Left ventricle myocardium inferior (tissue), 1 donor: ENCODE data around the gene IFT122. TPM values are rescaled to one million over a fixed set of nuclear protein-coding genes. Genes with fewer than 3 reads are reported as not detected.

Experiments used
- DNase-seq: peaks from one replicate; pipeline ENCODE4 v3.0.0-alpha.2; 2020
- H3K27ac ChIP-seq: fragments of 200-600 bp; replicated peaks from 2 replicates; pipeline ENCODE4 v1.8.0; 2021
- H3K27me3 ChIP-seq: fragments of 200-600 bp; 2 replicates; pipeline ENCODE4 v1.8.0; 2021; ENCODE audit warnings: low read depth
- H3K36me3 ChIP-seq: fragments of 200-600 bp; 2 replicates; pipeline ENCODE4 v1.8.0; 2021
- H3K4me1 ChIP-seq: fragments of 200-600 bp; 2 replicates; pipeline ENCODE4 v1.8.0; 2021
- H3K4me3 ChIP-seq: fragments of 200-600 bp; 2 replicates; pipeline ENCODE4 v1.8.0; 2021; ENCODE audit warnings: mild to moderate bottlenecking, moderate library complexity
- H3K9me3 ChIP-seq: fragments of 200-600 bp; replicated peaks from 2 replicates; pipeline ENCODE4 v1.8.0; 2021
- CTCF ChIP-seq: fragments of 200-600 bp; IDR thresholded peaks from 2 replicates; pipeline ENCODE4 v1.8.0; 2021; ENCODE audit warnings: antibody characterized with exemption, mild to moderate bottlenecking, borderline replicate concordance
- intact Hi-C: fragments of 100-400 bp; cut with micrococcal nuclease; formaldehyde crosslinking; loops from one replicate; pipeline ENCODE4 v1.11.0; 2022
- total RNA-seq: library from RNA; stranded (reverse); fragmentation: NEBNext Ultra II Directional; extraction: Animal tissue kit (Norgen Biotek cat#: 25700); gene quantifications from one replicate; pipeline ENCODE4 v1.2.1, GENCODE V29; 2021
- donor health status: DM: no; HTN: yes; CAD: no; lungs with severe emphysema.

The IFT122 gene
- total RNA-seq, 1 donor from 2014 or later: 16.5 TPM

- TF ChIP-seq CTCF: no peak
- Histone ChIP-seq H3K4me3 (no peak overlapping the region), H3K27ac (peak overlapping the region; percentile 67), H3K27me3 (no peaks in the 10 kb centered on the region), H3K4me1 (peaks cover 78% of the 10 kb centered on the region), H3K9me3 (no peaks in the 10 kb centered on the region), H3K36me3 (peaks cover 21% of the 10 kb centered on the region)
- DNase-seq: no peak
- intact Hi-C loops: loop anchor here (10.0 kb wide), 1 partner anchor 49 kb away; no protein-coding TSS in a partner anchor
Observed at GRCh38 chr3:129505341-129505740, 65.3 kb downstream of the IFT122 start.

- Histone ChIP-seq H3K27me3 (no peaks in the 10 kb centered on the region), H3K4me3 (no peak overlapping the region), H3K9me3 (no peaks in the 10 kb centered on the region), H3K36me3 (peaks cover 21% of the 10 kb centered on the region), H3K4me1 (peaks cover 78% of the 10 kb centered on the region), H3K27ac (no peak overlapping the region)
- intact Hi-C loops: loop anchor here (10.0 kb wide), 1 partner anchor 49 kb away; no protein-coding TSS in a partner anchor
- TF ChIP-seq CTCF: no peak
- no peak for DNase-seq
Observed at GRCh38 chr3:129506231-129506742, 66.3 kb downstream of the IFT122 start.

- Histone ChIP-seq H3K4me3 (no peak overlapping the region), H3K4me1 (peaks cover 70% of the 10 kb centered on the region), H3K27ac (peak overlapping the region; percentile 54), H3K9me3 (no peaks in the 10 kb centered on the region), H3K27me3 (no peaks in the 10 kb centered on the region), H3K36me3 (peaks cover 22% of the 10 kb centered on the region)
- intact Hi-C loops: loop anchor here (10.0 kb wide), 1 partner anchor 47 kb away; no protein-coding TSS in a partner anchor
- no peak for TF ChIP-seq CTCF
- DNase-seq: peak; percentile 55
Observed at GRCh38 chr3:129507181-129507831, 67.3 kb downstream of the IFT122 start.

- peaks cover 26% of the 10 kb centered on the region for H3K36me3 ChIP-seq
- intact Hi-C loops: no loop called here
- H3K4me1 ChIP-seq: peaks cover 24% of the 10 kb centered on the region
Observed at GRCh38 chr3:129512595-129512994, 72.6 kb downstream of the IFT122 start.

GRCh38 chr3:129513705-129514104 lies 73.7 kb downstream of the IFT122 start:
- Histone ChIP-seq H3K36me3 (peaks cover 34% of the 10 kb centered on the region), H3K4me3 (no peak overlapping the region), H3K4me1 (peaks cover 18% of the 10 kb centered on the region), H3K9me3 (no peaks in the 10 kb centered on the region), H3K27ac (peak overlapping the region; percentile 62), H3K27me3 (no peaks in the 10 kb centered on the region)
- intact Hi-C loops: no loop called here
- DNase-seq: no peak
- no peak for TF ChIP-seq CTCF

More at GRCh38 chr3:129512595-129512994, 72.6 kb downstream of the IFT122 start:
- Histone ChIP-seq H3K9me3 (no peaks in the 10 kb centered on the region), H3K4me3 (no peak overlapping the region), H3K27me3 (no peaks in the 10 kb centered on the region), H3K27ac (no peak overlapping the region)
- TF ChIP-seq CTCF: no peak
- DNase-seq: no peak
